ENCODE measurements around the gene ADCYAP1R1.
"Not testable (repeated sequence)": the region's sequence is repeated elsewhere in the genome, so short reads cannot be mapped to it uniquely, and the experiment has no call there.

ADCYAP1R1 gene

DNA sequence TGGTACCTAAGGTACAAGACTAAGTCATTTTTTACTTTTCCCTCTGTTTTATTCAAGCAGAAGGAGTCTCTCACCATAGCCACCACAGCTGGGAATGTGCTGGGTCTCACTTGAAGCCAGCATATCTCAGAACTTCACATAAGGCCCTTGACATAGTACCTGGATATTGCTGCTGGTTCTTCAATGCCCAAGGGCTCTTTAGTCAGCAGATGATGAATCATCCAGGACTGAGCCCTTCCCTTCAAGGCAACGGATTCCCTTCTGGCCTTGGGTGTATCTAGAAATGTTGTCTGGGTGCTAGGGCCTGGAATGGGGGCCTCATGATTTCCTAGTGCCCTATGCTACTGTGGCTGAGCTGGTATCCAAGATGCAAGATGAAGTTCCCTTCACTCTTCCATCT, 93.9 kb downstream of the ADCYAP1R1 start:
- no peak for DNase-seq

DNA sequence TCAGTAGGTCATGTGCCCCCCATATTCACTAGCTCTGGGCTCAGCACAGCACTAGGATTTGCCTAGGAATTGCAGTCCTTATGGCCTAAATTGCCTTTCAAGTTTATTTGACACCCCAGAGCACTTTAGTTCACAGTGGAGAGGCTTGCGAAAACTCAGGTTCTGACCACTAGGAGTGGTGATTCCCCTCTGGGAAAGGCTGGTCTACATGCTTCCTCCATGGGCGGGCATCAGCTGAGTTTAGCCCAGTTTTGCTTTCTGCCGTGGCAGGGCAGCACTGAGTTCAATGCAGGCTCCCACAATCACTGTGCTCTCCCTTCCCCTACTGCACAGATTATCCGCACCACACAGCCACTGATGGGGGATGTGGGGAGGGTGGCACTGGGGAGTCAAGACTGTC, 94.4 kb downstream of the ADCYAP1R1 start:
- no peak for DNase-seq

DNA sequence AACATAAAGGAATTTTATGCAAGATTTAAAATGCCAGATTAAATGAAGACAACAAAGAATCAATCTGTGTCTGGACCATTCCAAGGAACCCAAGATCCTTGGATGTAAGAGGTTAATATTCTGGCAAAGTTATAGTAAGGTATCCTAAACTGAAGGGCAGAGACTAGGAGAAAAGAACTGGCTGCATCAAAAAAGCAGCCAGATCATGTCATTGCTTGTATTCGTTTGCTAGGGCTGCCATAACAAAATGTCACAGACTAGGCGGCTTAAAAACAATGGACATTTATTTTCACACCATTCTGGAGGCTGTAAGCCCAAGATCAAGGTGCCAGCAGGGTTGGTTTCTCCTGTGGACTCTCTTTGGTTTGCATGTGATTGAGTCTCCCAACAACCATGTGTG, 99.7 kb downstream of the ADCYAP1R1 start:
- DNase-seq: no peak

DNA sequence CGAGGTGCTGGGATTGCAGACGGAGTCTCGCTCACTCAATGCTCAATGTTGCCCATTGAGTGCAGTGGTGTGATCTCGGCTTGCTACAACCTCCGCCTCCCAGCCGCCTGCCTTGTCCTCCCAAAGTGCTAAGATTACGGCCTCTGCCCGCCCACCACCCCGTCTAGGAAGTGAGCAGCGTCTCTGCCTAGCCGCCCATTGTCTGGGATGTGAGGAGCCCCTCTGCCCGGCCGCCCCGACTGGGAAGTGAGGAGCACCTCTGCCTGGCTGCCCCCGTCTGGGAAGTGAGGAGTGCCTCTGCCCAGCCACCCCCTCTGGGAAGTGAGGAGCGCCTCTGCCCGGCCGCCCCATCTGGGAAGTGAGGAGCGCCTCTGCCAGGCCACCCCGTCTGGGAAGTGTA, 101.2 kb downstream of the ADCYAP1R1 start:
- DNase-seq: not testable (repeated sequence)

DNA sequence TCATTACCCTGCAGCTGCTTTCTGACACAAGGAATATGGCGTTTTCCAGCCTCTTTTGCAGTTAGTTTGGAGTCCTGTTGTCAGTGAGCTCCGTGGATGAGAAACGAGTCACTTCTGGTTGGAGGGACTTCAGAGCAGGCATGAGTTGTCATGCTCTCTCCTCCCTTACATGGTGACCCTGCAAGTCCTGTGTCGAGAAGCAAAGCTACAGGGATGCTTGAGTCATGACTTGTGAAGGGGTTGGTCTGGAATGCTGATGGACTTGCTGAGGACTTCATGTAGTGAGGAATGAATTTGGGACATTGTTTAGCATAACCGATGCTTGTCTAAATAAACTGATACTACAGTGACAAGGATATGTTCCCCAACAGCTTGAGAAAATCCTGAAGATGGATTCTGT, 108.8 kb downstream of the ADCYAP1R1 start:
- no peak for DNase-seq

Data from stimulated activated CD4-positive, alpha-beta T cell treated with anti-CD3 and anti-CD28 coated beads, Interleukin-4, amount 100 ng/mL, for 1 hour (primary cell).